HepG2 (cell line): ENCODE results near the gene ARHGAP5. TPM values are rescaled to one million over a fixed set of nuclear protein-coding genes. Genes with fewer than 3 reads are reported as not detected.

Source experiments
- BHLHE40 ChIP-seq: IDR thresholded peaks from 2 replicates; pipeline ENCODE4 v1.6.1; 2011; ENCODE audit warnings: low read length, improper control_type of control experiment
- GZF1 ChIP-seq: sonication (generic); formaldehyde crosslinking; IDR thresholded peaks from 2 replicates; pipeline ENCODE4 v1.5.1; 2020; ENCODE audit warnings: mild to moderate bottlenecking, missing genetic modification reagents
- KLF6 ChIP-seq: IDR thresholded peaks from 2 replicates; pipeline ENCODE4 v1.8.0; 2016; ENCODE audit warnings: missing biosample characterization, missing genetic modification reagents
- KMT2B ChIP-seq: IDR thresholded peaks from 2 replicates; pipeline ENCODE4 v1.6.1; 2016; ENCODE audit warnings: missing genetic modification reagents, missing compliant biosample characterization
- NONO ChIP-seq, 2 experiments: fragments of 450-650 bp in 1 of 2; sonication (generic) in 1 of 2; formaldehyde crosslinking in 1 of 2; IDR thresholded peaks in 1 of 2; conservative IDR thresholded peaks in 1 of 2; 2 replicates each; pipeline versions ENCODE4 v1.6.1 to v1.8.0; 2017 to 2022; ENCODE audit warnings: mild to moderate bottlenecking in 1 of 2, missing genetic modification reagents in 1 of 2, moderate library complexity in 1 of 2
- PAF1 ChIP-seq: IDR thresholded peaks from 2 replicates; pipeline ENCODE4 v1.6.1; 2016; ENCODE audit warnings: missing genetic modification reagents, missing compliant biosample characterization
- PCBP1 ChIP-seq: fragments of 200-400 bp; formaldehyde crosslinking; IDR thresholded peaks from 2 replicates; pipeline ENCODE4 v1.6.1; 2017; ENCODE audit warnings: mild to moderate bottlenecking, low read depth, low read length, borderline replicate concordance
- PPARG ChIP-seq: conservative IDR thresholded peaks from 2 replicates; pipeline ENCODE4 v1.6.1; 2016; ENCODE audit warnings: missing biosample characterization, missing genetic modification reagents
- RXRB ChIP-seq: IDR thresholded peaks from 2 replicates; pipeline ENCODE4 v1.6.1; 2016; ENCODE audit warnings: borderline replicate concordance, missing genetic modification reagents, missing compliant biosample characterization
- TCF7L2 ChIP-seq: IDR thresholded peaks from 2 replicates; pipeline ENCODE4 v1.6.1; 2011; ENCODE audit warnings: mild to moderate bottlenecking, low read depth, low read length, moderate library complexity
- THAP8 ChIP-seq: sonication (generic); formaldehyde crosslinking; IDR thresholded peaks from 2 replicates; pipeline ENCODE4 v1.5.1; 2020; ENCODE audit warnings: missing genetic modification reagents, mild to moderate bottlenecking, borderline replicate concordance
- XRCC5 ChIP-seq: fragments of 200-400 bp; formaldehyde crosslinking; optimal IDR thresholded peaks from 2 replicates; pipeline ENCODE3; 2017; ENCODE audit warnings: mild to moderate bottlenecking, low read length
- ZBTB39 ChIP-seq: sonication (generic); formaldehyde crosslinking; IDR thresholded peaks from 2 replicates; pipeline ENCODE4 v1.5.0; 2020; ENCODE audit warnings: missing genetic modification reagents
- ZNF121 ChIP-seq: sonication (generic); formaldehyde crosslinking; IDR thresholded peaks from 2 replicates; pipeline ENCODE4 v1.5.0; 2020; ENCODE audit warnings: mild to moderate bottlenecking, missing genetic modification reagents
- ZNF143 ChIP-seq: sonication (generic); formaldehyde crosslinking; IDR thresholded peaks from 2 replicates; pipeline ENCODE4 v1.4.0; 2020; ENCODE audit warnings: missing genetic modification reagents
- ZNF274 ChIP-seq: sonication (generic); formaldehyde crosslinking; IDR thresholded peaks from 2 replicates; pipeline ENCODE4 v1.5.1; 2020; ENCODE audit warnings: mild to moderate bottlenecking, missing genetic modification reagents
- ZNF281 ChIP-seq: sonication (generic); formaldehyde crosslinking; IDR thresholded peaks from 2 replicates; pipeline ENCODE4 v1.4.0; 2020; ENCODE audit warnings: missing genetic modification reagents, borderline replicate concordance
- ZNF33A ChIP-seq: sonication (generic); formaldehyde crosslinking; IDR thresholded peaks from 2 replicates; pipeline ENCODE4 v1.5.1; 2020; ENCODE audit warnings: missing genetic modification reagents, mild to moderate bottlenecking, moderate library complexity, borderline replicate concordance
- ZNF367 ChIP-seq: sonication (generic); formaldehyde crosslinking; IDR thresholded peaks from 2 replicates; pipeline ENCODE4 v1.4.0; 2020; ENCODE audit warnings: missing genetic modification reagents, borderline replicate concordance
- ZNF430 ChIP-seq: sonication (generic); formaldehyde crosslinking; IDR thresholded peaks from 2 replicates; pipeline ENCODE4 v1.9.0; 2021; ENCODE audit warnings: mild to moderate bottlenecking, missing genetic modification reagents
- ZNF446 ChIP-seq: sonication (generic); formaldehyde crosslinking; IDR thresholded peaks from 2 replicates; pipeline ENCODE4 v1.5.0; 2020; ENCODE audit warnings: mild to moderate bottlenecking, missing genetic modification reagents
- ZNF510 ChIP-seq: sonication (generic); formaldehyde crosslinking; IDR thresholded peaks from 2 replicates; pipeline ENCODE4 v1.4.0; 2020; ENCODE audit warnings: low read depth, mild to moderate bottlenecking, missing genetic modification reagents
- ZNF512 ChIP-seq: sonication (generic); formaldehyde crosslinking; IDR thresholded peaks from 2 replicates; pipeline ENCODE4 v1.4.0; 2020; ENCODE audit warnings: mild to moderate bottlenecking, missing genetic modification reagents
- ZNF850 ChIP-seq: sonication (generic); formaldehyde crosslinking; conservative IDR thresholded peaks from 2 replicates; pipeline ENCODE4 v1.9.0; 2021; ENCODE audit warnings: mild to moderate bottlenecking, missing genetic modification reagents
- ZNF891 ChIP-seq: sonication (generic); formaldehyde crosslinking; IDR thresholded peaks from 2 replicates; pipeline ENCODE4 v1.5.0; 2020; ENCODE audit warnings: mild to moderate bottlenecking, missing genetic modification reagents
- ZSCAN25 ChIP-seq: sonication (generic); formaldehyde crosslinking; IDR thresholded peaks from 2 replicates; pipeline ENCODE4 v1.8.0; 2022; ENCODE audit warnings: mild to moderate bottlenecking, missing genetic modification reagents
- polyA plus RNA-seq, 8 experiments: library from polyadenylated mRNA; depleted of rRNA in 3 of 8; stranded (reverse) in 7 of 8; unstranded in 1 of 8; fragments of >200 nt; fragmentation: Illumina TruSeq in 4 of 8; extraction: Trizol in 4 of 8; gene quantifications; 2 replicates each; pipeline versions ENCODE4 v1.2.1 to v1.2.3, GENCODE V29; 2011 to 2016; ENCODE audit warnings: low read depth in 4 of 8, missing spikeins in 1 of 8, mixed read lengths in 1 of 8; ENCODE audit not compliant: insufficient read depth in 1 of 8
- total RNA-seq, 5 experiments: library from RNA; depleted of rRNA; stranded (reverse); fragments of >200 nt; fragmentation: Illumina TruSeq; extraction: Trizol; gene quantifications; 2 replicates each; pipeline ENCODE4 v1.2.3, GENCODE V29; 2016; ENCODE audit warnings: low read depth in 1 of 5

The ARHGAP5 gene
- total and polyA plus RNA-seq, 2 of the 13 experiments (the other 11 are each of a cell fraction or from before 2014, with no cell fraction given) = 33.7 to 144 TPM

GRCh38 chr14:32083789-32084188 is 6.7 kb downstream of the ARHGAP5 start (continued):
- no peak for TF ChIP-seq ZNF512 (CRISPR knock-in tag)
- TF ChIP-seq ZBTB39 (CRISPR knock-in tag) = no peak
- peak; percentile 27; the same call in 1 of the 2 replicates for TF ChIP-seq KMT2B (CRISPR knock-in tag)
- TF ChIP-seq ZNF446 (CRISPR knock-in tag) = no peak
- TF ChIP-seq ZNF143 = no peak
- TF ChIP-seq NONO (IDR thresholded peaks at IDR 0.05) = no peak
- TF ChIP-seq NONO (CRISPR knock-in tag; conservative IDR thresholded peaks at IDR 0.05) = no peak
- no peak for TF ChIP-seq BHLHE40
- peak; percentile 76 for TF ChIP-seq RXRB
- no peak for TF ChIP-seq ZNF891 (CRISPR knock-in tag)
- no peak for TF ChIP-seq ZNF510
- no peak for TF ChIP-seq GZF1
- TF ChIP-seq ZNF33A (CRISPR knock-in tag) = no peak
- TF ChIP-seq KLF6 (CRISPR knock-in tag) = no peak
- TF ChIP-seq PPARG (CRISPR knock-in tag) = peak; percentile 85
- no peak for TF ChIP-seq PCBP1
- TF ChIP-seq ZNF121 (CRISPR knock-in tag) = no peak
- no peak for TF ChIP-seq ZSCAN25
- TF ChIP-seq ZNF281 (CRISPR knock-in tag) = peak; percentile 28; the same call in 1 of the 2 replicates
- no peak for TF ChIP-seq XRCC5
- no peak for TF ChIP-seq ZNF850 (CRISPR knock-in tag)
- no peak for TF ChIP-seq ZNF274 (CRISPR knock-in tag)
- TF ChIP-seq TCF7L2 = no peak
- no peak for TF ChIP-seq ZNF430 (CRISPR knock-in tag)
- TF ChIP-seq THAP8 = no peak
- no peak for TF ChIP-seq ZNF367 (CRISPR knock-in tag)
- no peak for TF ChIP-seq PAF1 (CRISPR knock-in tag)
